GM12878 (cell line): ENCODE results near the gene FNDC3B. TPM values are rescaled to one million over a fixed set of nuclear protein-coding genes. Genes with fewer than 3 reads are reported as not detected.

Experiments
- BRCA1 ChIP-seq: IDR thresholded peaks from 2 replicates; pipeline ENCODE4 v1.6.1; 2011; ENCODE audit warnings: low read depth, low read length, improper control_type of control experiment
- CREB1 ChIP-seq: IDR thresholded peaks from 2 replicates; pipeline ENCODE4 v1.6.1; 2012; ENCODE audit warnings: low read depth, mild to moderate bottlenecking, inconsistent platforms
- DPF2 ChIP-seq: fragments of 450-650 bp; IDR thresholded peaks from 2 replicates; pipeline ENCODE4 v1.6.1; 2017; ENCODE audit warnings: mild to moderate bottlenecking
- ESRRA ChIP-seq: IDR thresholded peaks from 2 replicates; pipeline ENCODE4 v1.6.1; 2012; ENCODE audit warnings: mild to moderate bottlenecking, low read length, improper control_type of control experiment
- FOXM1 ChIP-seq: IDR thresholded peaks from 2 replicates; pipeline ENCODE4 v1.6.1; 2012; ENCODE audit warnings: low read depth, mild to moderate bottlenecking, inconsistent platforms, low read length, moderate library complexity
- HDAC6 ChIP-seq: fragments of 200-600 bp; sonication (generic); IDR thresholded peaks from one replicate; pipeline ENCODE4 v1.8.0; 2017; ENCODE audit warnings: antibody characterized with exemption; ENCODE audit not compliant: unreplicated experiment
- JUNB ChIP-seq: IDR thresholded peaks from 2 replicates; pipeline ENCODE4 v1.6.1; 2016; ENCODE audit warnings: antibody characterized with exemption, mild to moderate bottlenecking
- LARP7 ChIP-seq: fragments of 450-650 bp; IDR thresholded peaks from 2 replicates; pipeline ENCODE4 v1.6.1; 2017; ENCODE audit warnings: mild to moderate bottlenecking
- MEF2B ChIP-seq: fragments of 450-650 bp; IDR thresholded peaks from 2 replicates; pipeline ENCODE4 v1.6.1; 2018; ENCODE audit warnings: mild to moderate bottlenecking, moderate library complexity; ENCODE audit not compliant: partially characterized antibody, poor library complexity, severe bottlenecking
- MXI1 ChIP-seq: fragments of 150-350 bp; IDR thresholded peaks from 2 replicates; pipeline ENCODE4 v1.6.1; 2011; ENCODE audit warnings: low read depth, mild to moderate bottlenecking, inconsistent platforms, low read length, improper control_type of control experiment
- NBN ChIP-seq: fragments of 450-650 bp; IDR thresholded peaks from 2 replicates; pipeline ENCODE4 v1.6.1; 2016
- PML ChIP-seq: IDR thresholded peaks from 2 replicates; pipeline ENCODE4 v1.6.1; 2012; ENCODE audit warnings: low read length, inconsistent platforms
- RAD51 ChIP-seq: fragments of 450-650 bp; IDR thresholded peaks from 2 replicates; pipeline ENCODE4 v1.6.1; 2016; ENCODE audit warnings: moderate library complexity, mild to moderate bottlenecking, inconsistent platforms
- RBBP5 ChIP-seq: fragments of 200-600 bp; sonication (generic); conservative IDR thresholded peaks from 2 replicates; pipeline ENCODE4 v1.6.1; 2016
- SIN3A ChIP-seq: IDR thresholded peaks from 2 replicates; pipeline ENCODE4 v1.6.1; 2012; ENCODE audit warnings: low read depth, low read length, improper control_type of control experiment
- SP1 ChIP-seq: IDR thresholded peaks from one replicate; pipeline ENCODE4 v1.6.1; 2011; ENCODE audit warnings: low read depth, low read length
- TCF7 ChIP-seq: IDR thresholded peaks from 2 replicates; pipeline ENCODE4 v1.6.1; 2014; ENCODE audit warnings: antibody characterized with exemption, borderline replicate concordance
- polyA plus RNA-seq, 11 experiments: library from polyadenylated mRNA; depleted of rRNA in 4 of 11; unstranded in 6 of 11; stranded (reverse) in 5 of 11; fragments of >200 nt; fragmentation: Nextera tagmentation in 4 of 11; fragmentation: Illumina TruSeq in 1 of 11; extraction: Ambion mirVana in 4 of 11; extraction: Trizol in 1 of 11; gene quantifications; 1 replicate in 1 of 11; 2 replicates in 10 of 11; pipeline versions ENCODE4 v1.2.1 to v1.2.3, GENCODE V29; 2011 to 2016; ENCODE audit warnings: inconsistent platforms in 2 of 11, missing spikeins in 2 of 11, low read depth in 1 of 11
- total RNA-seq, 4 experiments: library from RNA; depleted of rRNA in 3 of 4; stranded (reverse); fragments of >200 nt in 3 of 4; fragmentation: Illumina TruSeq in 1 of 4; extraction: Trizol in 1 of 4; gene quantifications; 2 replicates each; pipeline versions ENCODE4 v1.2.1 to v1.2.3, GENCODE V29; 2013 to 2021
- TF ChIP-seq, protein P1 (sequence below): fragments of 450-650 bp; IDR thresholded peaks from 2 replicates; pipeline ENCODE4 v1.6.1; 2018; ENCODE audit warnings: borderline replicate concordance, mild to moderate bottlenecking; ENCODE audit not compliant: partially characterized antibody
- TF ChIP-seq, protein P2 (sequence below): IDR thresholded peaks from 2 replicates; pipeline ENCODE4 v1.6.1; 2011; ENCODE audit warnings: mild to moderate bottlenecking, low read depth, low read length, moderate library complexity; ENCODE audit not compliant: insufficient replicate concordance
- TF ChIP-seq, protein P3 (sequence below): fragments of 450-650 bp; IDR thresholded peaks from 2 replicates; pipeline ENCODE4 v1.6.1; 2017; ENCODE audit warnings: mild to moderate bottlenecking, moderate library complexity
- TF ChIP-seq, protein P4 (sequence below): IDR thresholded peaks from 2 replicates; pipeline ENCODE4 v1.6.1; 2011; ENCODE audit warnings: borderline replicate concordance, low read depth, mild to moderate bottlenecking, moderate library complexity, low read length; ENCODE audit not compliant: insufficient read depth, poor library complexity, severe bottlenecking

FNDC3B gene
- total and polyA plus RNA-seq, 10 of the 15 experiments (the other 5 are each of a cell fraction or from before 2014, with no cell fraction given) = 7.9 to 35.0 (median 18.5) TPM

DNA sequence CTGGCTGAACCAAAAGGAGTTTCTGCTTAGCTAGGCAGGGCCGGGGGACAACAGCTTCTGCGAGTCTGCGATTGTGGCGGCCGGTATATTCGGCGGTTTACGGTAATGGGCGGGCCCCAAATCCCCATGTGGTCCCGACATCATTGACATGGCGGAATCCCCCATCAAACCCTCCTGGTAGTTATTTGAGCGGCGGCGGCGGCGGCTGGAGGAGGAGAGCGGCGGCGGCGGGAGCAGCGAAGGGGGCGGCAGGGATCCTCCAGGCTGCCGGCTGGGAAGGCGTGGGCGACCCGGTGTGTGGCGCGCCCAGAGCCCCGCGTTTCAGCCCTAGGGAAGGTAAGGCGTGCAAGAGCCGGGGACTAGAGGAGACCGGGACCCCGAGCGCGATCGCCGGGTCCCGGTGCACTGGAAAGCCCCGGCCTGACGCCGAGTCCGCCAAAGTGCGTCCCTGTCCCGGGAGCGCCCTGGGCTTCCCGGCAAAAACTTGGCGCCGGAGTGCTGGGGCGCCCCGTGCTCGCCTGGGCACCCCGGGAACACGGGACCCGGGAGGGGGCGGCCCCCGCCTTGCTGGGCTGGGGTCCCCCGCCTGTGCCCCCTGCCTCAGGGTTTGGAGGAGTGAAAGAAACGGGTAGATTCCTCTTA lies at the start of gene FNDC3B (continued):
- TF ChIP-seq, protein P1, sequence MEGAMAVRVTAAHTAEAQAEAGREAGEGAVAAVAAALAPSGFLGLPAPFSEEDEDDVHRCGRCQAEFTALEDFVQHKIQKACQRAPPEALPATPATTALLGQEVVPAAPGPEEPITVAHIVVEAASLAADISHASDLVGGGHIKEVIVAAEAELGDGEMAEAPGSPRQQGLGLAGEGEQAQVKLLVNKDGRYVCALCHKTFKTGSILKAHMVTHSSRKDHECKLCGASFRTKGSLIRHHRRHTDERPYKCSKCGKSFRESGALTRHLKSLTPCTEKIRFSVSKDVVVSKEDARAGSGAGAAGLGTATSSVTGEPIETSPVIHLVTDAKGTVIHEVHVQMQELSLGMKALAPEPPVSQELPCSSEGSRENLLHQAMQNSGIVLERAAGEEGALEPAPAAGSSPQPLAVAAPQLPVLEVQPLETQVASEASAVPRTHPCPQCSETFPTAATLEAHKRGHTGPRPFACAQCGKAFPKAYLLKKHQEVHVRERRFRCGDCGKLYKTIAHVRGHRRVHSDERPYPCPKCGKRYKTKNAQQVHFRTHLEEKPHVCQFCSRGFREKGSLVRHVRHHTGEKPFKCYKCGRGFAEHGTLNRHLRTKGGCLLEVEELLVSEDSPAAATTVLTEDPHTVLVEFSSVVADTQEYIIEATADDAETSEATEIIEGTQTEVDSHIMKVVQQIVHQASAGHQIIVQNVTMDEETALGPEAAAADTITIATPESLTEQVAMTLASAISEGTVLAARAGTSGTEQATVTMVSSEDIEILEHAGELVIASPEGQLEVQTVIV = no peak
- no peak for TF ChIP-seq BRCA1
- TF ChIP-seq, protein P2, sequence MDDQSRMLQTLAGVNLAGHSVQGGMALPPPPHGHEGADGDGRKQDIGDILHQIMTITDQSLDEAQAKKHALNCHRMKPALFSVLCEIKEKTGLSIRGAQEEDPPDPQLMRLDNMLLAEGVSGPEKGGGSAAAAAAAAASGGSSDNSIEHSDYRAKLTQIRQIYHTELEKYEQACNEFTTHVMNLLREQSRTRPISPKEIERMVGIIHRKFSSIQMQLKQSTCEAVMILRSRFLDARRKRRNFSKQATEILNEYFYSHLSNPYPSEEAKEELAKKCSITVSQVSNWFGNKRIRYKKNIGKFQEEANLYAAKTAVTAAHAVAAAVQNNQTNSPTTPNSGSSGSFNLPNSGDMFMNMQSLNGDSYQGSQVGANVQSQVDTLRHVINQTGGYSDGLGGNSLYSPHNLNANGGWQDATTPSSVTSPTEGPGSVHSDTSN = peak; percentile 47
- TF ChIP-seq RBBP5 = no peak; the same call in 1 of the 2 replicates
- TF ChIP-seq PML = 0 out of 2 replicates have a peak, but pooled peaks have one; percentile 44
- 0 out of 2 replicates have a peak, but pooled peaks have one; percentile 22 for TF ChIP-seq FOXM1
- TF ChIP-seq SP1 = peak; percentile 72
- TF ChIP-seq, protein P3, sequence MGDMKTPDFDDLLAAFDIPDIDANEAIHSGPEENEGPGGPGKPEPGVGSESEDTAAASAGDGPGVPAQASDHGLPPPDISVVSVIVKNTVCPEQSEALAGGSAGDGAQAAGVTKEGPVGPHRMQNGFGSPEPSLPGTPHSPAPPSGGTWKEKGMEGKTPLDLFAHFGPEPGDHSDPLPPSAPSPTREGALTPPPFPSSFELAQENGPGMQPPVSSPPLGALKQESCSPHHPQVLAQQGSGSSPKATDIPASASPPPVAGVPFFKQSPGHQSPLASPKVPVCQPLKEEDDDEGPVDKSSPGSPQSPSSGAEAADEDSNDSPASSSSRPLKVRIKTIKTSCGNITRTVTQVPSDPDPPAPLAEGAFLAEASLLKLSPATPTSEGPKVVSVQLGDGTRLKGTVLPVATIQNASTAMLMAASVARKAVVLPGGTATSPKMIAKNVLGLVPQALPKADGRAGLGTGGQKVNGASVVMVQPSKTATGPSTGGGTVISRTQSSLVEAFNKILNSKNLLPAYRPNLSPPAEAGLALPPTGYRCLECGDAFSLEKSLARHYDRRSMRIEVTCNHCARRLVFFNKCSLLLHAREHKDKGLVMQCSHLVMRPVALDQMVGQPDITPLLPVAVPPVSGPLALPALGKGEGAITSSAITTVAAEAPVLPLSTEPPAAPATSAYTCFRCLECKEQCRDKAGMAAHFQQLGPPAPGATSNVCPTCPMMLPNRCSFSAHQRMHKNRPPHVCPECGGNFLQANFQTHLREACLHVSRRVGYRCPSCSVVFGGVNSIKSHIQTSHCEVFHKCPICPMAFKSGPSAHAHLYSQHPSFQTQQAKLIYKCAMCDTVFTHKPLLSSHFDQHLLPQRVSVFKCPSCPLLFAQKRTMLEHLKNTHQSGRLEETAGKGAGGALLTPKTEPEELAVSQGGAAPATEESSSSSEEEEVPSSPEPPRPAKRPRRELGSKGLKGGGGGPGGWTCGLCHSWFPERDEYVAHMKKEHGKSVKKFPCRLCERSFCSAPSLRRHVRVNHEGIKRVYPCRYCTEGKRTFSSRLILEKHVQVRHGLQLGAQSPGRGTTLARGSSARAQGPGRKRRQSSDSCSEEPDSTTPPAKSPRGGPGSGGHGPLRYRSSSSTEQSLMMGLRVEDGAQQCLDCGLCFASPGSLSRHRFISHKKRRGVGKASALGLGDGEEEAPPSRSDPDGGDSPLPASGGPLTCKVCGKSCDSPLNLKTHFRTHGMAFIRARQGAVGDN = peak; percentile 65
- TF ChIP-seq SIN3A = peak; percentile 48; the same call in 1 of the 2 replicates
- no peak for TF ChIP-seq TCF7
- TF ChIP-seq NBN = peak; percentile 61; the same call in 1 of the 2 replicates
- peak; percentile 91 for TF ChIP-seq CREB1
- TF ChIP-seq MXI1 = peak; percentile 53
- peak; percentile 72 for TF ChIP-seq HDAC6
- no peak for TF ChIP-seq JUNB
- TF ChIP-seq LARP7 = peak; percentile 91
- TF ChIP-seq RAD51 = peak; percentile 71; the same call in 1 of the 2 replicates
- TF ChIP-seq, protein P4, sequence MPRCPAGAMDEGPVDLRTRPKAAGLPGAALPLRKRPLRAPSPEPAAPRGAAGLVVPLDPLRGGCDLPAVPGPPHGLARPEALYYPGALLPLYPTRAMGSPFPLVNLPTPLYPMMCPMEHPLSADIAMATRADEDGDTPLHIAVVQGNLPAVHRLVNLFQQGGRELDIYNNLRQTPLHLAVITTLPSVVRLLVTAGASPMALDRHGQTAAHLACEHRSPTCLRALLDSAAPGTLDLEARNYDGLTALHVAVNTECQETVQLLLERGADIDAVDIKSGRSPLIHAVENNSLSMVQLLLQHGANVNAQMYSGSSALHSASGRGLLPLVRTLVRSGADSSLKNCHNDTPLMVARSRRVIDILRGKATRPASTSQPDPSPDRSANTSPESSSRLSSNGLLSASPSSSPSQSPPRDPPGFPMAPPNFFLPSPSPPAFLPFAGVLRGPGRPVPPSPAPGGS = no peak
- TF ChIP-seq MEF2B = no peak
- TF ChIP-seq ESRRA = no peak
- peak; percentile 50 for TF ChIP-seq DPF2
